OCI-LY3 (cell line): ENCODE results near the gene DDIT3.

ENCODE experiments used
- EZH2phosphoT487 ChIP-seq: fragments of 200-600 bp; shearing (Covaris generic); IDR thresholded peaks from 2 replicates; pipeline ENCODE4 v1.6.1; 2018; ENCODE audit warnings: antibody characterized with exemption, mixed run types, low read depth
- TF ChIP-seq, protein P1 (sequence below): fragments of 200-600, 300-600 bp; sonication (generic); IDR thresholded peaks from 2 replicates; pipeline ENCODE4 v1.5.1; 2014; ENCODE audit warnings: antibody characterized with exemption, low read length, low read depth

DNA sequence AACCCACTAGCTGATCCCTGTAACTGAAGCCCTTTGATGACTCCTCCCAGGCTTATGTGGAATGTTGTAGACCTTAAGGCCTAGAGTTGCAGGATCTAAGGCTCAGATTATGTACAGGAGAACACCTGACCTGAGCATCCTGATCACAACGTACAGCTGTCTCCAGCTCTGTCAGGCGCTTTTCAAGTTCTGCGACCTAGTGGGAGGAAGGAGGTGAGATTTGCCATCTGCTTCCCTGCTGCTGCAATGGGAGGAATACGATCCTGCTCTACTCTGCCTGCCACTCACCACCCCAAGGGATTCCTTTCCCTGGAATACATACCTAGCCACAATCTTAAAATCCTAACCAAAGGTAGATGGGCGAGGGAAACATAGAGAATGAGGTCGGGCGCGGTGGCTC, 12.8 kb upstream of the DDIT3 start:
- TF ChIP-seq, protein P1, sequence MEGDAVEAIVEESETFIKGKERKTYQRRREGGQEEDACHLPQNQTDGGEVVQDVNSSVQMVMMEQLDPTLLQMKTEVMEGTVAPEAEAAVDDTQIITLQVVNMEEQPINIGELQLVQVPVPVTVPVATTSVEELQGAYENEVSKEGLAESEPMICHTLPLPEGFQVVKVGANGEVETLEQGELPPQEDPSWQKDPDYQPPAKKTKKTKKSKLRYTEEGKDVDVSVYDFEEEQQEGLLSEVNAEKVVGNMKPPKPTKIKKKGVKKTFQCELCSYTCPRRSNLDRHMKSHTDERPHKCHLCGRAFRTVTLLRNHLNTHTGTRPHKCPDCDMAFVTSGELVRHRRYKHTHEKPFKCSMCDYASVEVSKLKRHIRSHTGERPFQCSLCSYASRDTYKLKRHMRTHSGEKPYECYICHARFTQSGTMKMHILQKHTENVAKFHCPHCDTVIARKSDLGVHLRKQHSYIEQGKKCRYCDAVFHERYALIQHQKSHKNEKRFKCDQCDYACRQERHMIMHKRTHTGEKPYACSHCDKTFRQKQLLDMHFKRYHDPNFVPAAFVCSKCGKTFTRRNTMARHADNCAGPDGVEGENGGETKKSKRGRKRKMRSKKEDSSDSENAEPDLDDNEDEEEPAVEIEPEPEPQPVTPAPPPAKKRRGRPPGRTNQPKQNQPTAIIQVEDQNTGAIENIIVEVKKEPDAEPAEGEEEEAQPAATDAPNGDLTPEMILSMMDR = no peak
- no peak for TF ChIP-seq EZH2phosphoT487
